Natural killer cell (primary cell): Measurements from ENCODE around the gene IFNAR2. TPM values are rescaled to one million over a fixed set of nuclear protein-coding genes. Genes with fewer than 3 reads are reported as not detected.

ENCODE experiments used
- ATAC-seq, 3 donors: fragments of 150-1000 bp in 2 of 3; fragments of 200-7000 bp in 1 of 3; cut with Tn5 transposase; 1 replicate in 1 of 3; 2 replicates in 2 of 3; pipeline ENCODE4 v1.10.0; 2021; ENCODE audit warnings: mild to moderate bottlenecking in 2 of 3, moderate library complexity in 2 of 3
- DNase-seq, 2 donors: peaks; one replicate each; pipeline versions ENCODE4 v3.0.0 to v3.0.0-alpha.2; 2013 to 2021; ENCODE audit warnings: mixed read lengths in 1 of 2
- H3K27ac ChIP-seq: one replicate; pipeline ENCODE4 v1.5.1; 2013; ENCODE audit warnings: mild to moderate bottlenecking, low read length
- H3K27me3 ChIP-seq: one replicate; pipeline ENCODE4 v1.6.1; 2013; ENCODE audit warnings: low read length; ENCODE audit not compliant: control insufficient read depth, insufficient read depth
- H3K36me3 ChIP-seq: one replicate; pipeline ENCODE4 v1.6.1; 2013; ENCODE audit warnings: low read length; ENCODE audit not compliant: control insufficient read depth, insufficient read depth
- H3K4me1 ChIP-seq: one replicate; pipeline ENCODE4 v1.6.1; 2013; ENCODE audit warnings: low read length; ENCODE audit not compliant: control insufficient read depth, insufficient read depth
- H3K4me3 ChIP-seq: one replicate; pipeline ENCODE4 v1.5.1; 2013; ENCODE audit warnings: low read length
- H3K9me3 ChIP-seq: one replicate; pipeline ENCODE4 v1.6.1; 2013; ENCODE audit warnings: low read length; ENCODE audit not compliant: control insufficient read depth, insufficient read depth
- H3K27ac Mint-ChIP-seq, 2 donors: one replicate each; pipeline ENCODE4 v1.8.0; 2022; ENCODE audit warnings: mild to moderate bottlenecking in 2 of 2, mixed read lengths in 2 of 2, moderate library complexity in 1 of 2
- H3K27me3 Mint-ChIP-seq, 2 donors: one replicate each; pipeline ENCODE4 v1.8.0; 2022; ENCODE audit warnings: low read depth in 2 of 2, mixed read lengths in 2 of 2
- H3K36me3 Mint-ChIP-seq: one replicate; pipeline ENCODE4 v1.8.0; 2022; ENCODE audit warnings: mixed read lengths
- H3K4me1 Mint-ChIP-seq, 2 donors: one replicate each; pipeline ENCODE4 v1.8.0; 2022; ENCODE audit warnings: mixed read lengths in 2 of 2
- H3K4me3 Mint-ChIP-seq: one replicate; pipeline ENCODE4 v1.8.0; 2022; ENCODE audit warnings: mild to moderate bottlenecking, moderate library complexity, mixed read lengths
- H3K9me3 Mint-ChIP-seq, 2 donors: one replicate each; pipeline ENCODE4 v1.8.0; 2022; ENCODE audit warnings: mixed read lengths in 2 of 2
- CTCF ChIP-seq: fragments of 200-600 bp; IDR thresholded peaks from one replicate; pipeline ENCODE4 v1.8.0; 2022; ENCODE audit warnings: antibody characterized with exemption
- WGBS: methylation state at CpG from one replicate; pipeline ENCODE4 v1.1.7; 2013; ENCODE audit warnings: missing lambda C conversion rate; ENCODE audit not compliant: insufficient coverage; 5-methylcytosine and 5-hydroxymethylcytosine counted together
- intact Hi-C: fragments of 100-400 bp; cut with micrococcal nuclease; formaldehyde crosslinking; loops from one replicate; pipeline ENCODE4 v1.14.2; 2022
- total RNA-seq, 4 donors: library from RNA; stranded (reverse); fragments of 120-200 nt in 1 of 4; gene quantifications; one replicate each; pipeline versions ENCODE4 v1.2.3 to v1.2.4, GENCODE V29; 2013 to 2022

The IFNAR2 gene
- total RNA-seq, 3 donors from 2014 or later (not counting 1 experiment from before 2014, with no cell fraction given): 65.4 to 105 (median 70.9) TPM

- no peaks in the 10 kb centered on the region for H3K36me3 Mint-ChIP-seq
- peak overlapping the region; percentile 98 for H3K4me3 Mint-ChIP-seq
- H3K27me3 Mint-ChIP-seq: no peaks in the 10 kb centered on the region
- Histone ChIP-seq H3K9me3 (no peaks in the 10 kb centered on the region), H3K27ac (peak overlapping the region; percentile 88), H3K4me3 (peak overlapping the region; percentile 97), H3K27me3 (no peaks in the 10 kb centered on the region), H3K36me3 (peaks cover 36% of the 10 kb centered on the region), H3K4me1 (peaks cover 48% of the 10 kb centered on the region)
- WGBS: 97% methylated on average over 4 of the region's 7 CpGs
- ATAC-seq: no peak
- TF ChIP-seq CTCF: no peak
- intact Hi-C loops: loop anchor here (2.0 to 10.0 kb wide), 2 partner anchors 48 to 68 kb away; no protein-coding TSS in a partner anchor
- peak overlapping the region; percentile 94 to 95 for H3K27ac Mint-ChIP-seq
- no peaks in the 10 kb centered on the region for H3K9me3 Mint-ChIP-seq
- DNase-seq: peak in 1 of 2 donors; percentile 28
- peaks cover 58 to 66% of the 10 kb centered on the region in 2 donors for H3K4me1 Mint-ChIP-seq
Observed at GRCh38 chr21:33267250-33267649, 37.5 kb downstream of the IFNAR2 start.

- H3K4me1 Mint-ChIP-seq: peaks cover 60 to 63% of the 10 kb centered on the region in 2 donors
- DNase-seq (no peak), ATAC-seq (no peak)
- no peaks in the 10 kb centered on the region for H3K9me3 Mint-ChIP-seq
- no peaks in the 10 kb centered on the region for H3K27me3 Mint-ChIP-seq
- no peak for TF ChIP-seq CTCF
- Histone ChIP-seq H3K4me3 (no peak overlapping the region), H3K27ac (peak overlapping the region; percentile 48), H3K27me3 (no peaks in the 10 kb centered on the region), H3K36me3 (peaks cover 33% of the 10 kb centered on the region), H3K4me1 (peaks cover 37% of the 10 kb centered on the region), H3K9me3 (no peaks in the 10 kb centered on the region)
- peak overlapping the region; percentile 98 for H3K4me3 Mint-ChIP-seq
- no peaks in the 10 kb centered on the region for H3K36me3 Mint-ChIP-seq
- intact Hi-C loops: loop anchor here (10.0 kb wide), 1 partner anchor 46 kb away; no protein-coding TSS in a partner anchor
- H3K27ac Mint-ChIP-seq: peak overlapping the region; percentile 94 to 95
- 75% methylated on average over 7 of the region's 7 CpGs for WGBS
Observed at GRCh38 chr21:33268393-33268736, 38.6 kb downstream of the IFNAR2 start.

- Histone ChIP-seq H3K36me3 (peaks cover 29% of the 10 kb centered on the region), H3K27ac (peak overlapping the region; percentile 48), H3K4me1 (peaks cover 36% of the 10 kb centered on the region), H3K27me3 (no peaks in the 10 kb centered on the region), H3K9me3 (no peaks in the 10 kb centered on the region), H3K4me3 (no peak overlapping the region)
- Mint-ChIP-seq H3K36me3 (no peaks in the 10 kb centered on the region), H3K4me1 (peaks cover 61 to 66% of the 10 kb centered on the region in 2 donors), H3K9me3 (no peaks in the 10 kb centered on the region), H3K27me3 (no peaks in the 10 kb centered on the region), H3K4me3 (peak overlapping the region; percentile 98), H3K27ac (peak overlapping the region; percentile 94 to 95)
- peak in 1 of 2 donors; percentile 62 for DNase-seq
- WGBS: 67% methylated on average over 12 of the region's 12 CpGs
- no peak for ATAC-seq
- TF ChIP-seq CTCF: no peak
- intact Hi-C loops: loop anchor here (10.0 kb wide), 1 partner anchor 46 kb away; no protein-coding TSS in a partner anchor
Observed at GRCh38 chr21:33268737-33269441, 39.2 kb downstream of the IFNAR2 start.
